Endometrial microvascular endothelial cells (primary cell): ENCODE measurements around the gene MEIKIN. TPM values are rescaled to one million over a fixed set of nuclear protein-coding genes. Genes with fewer than 3 reads are reported as not detected.
"Not testable (repeated sequence)": the region's sequence is repeated elsewhere in the genome, so short reads cannot be mapped to it uniquely, and the experiment has no call there.

Experiments used
- in situ Hi-C: cut with HindIII; loops from 2 replicates; pipeline ENCODE4 v1.10.0; 2017; ENCODE audit warnings: low sequenced_read_pairs, low pct_unique_long_range_greater_than_20kb; ENCODE audit errors: inconsistent ontology term
- total RNA-seq: library from RNA; depleted of rRNA; stranded (reverse); fragments of >200 nt; gene quantifications from one replicate; pipeline ENCODE4 v1.2.3, GENCODE V29; 2015; ENCODE audit errors: inconsistent ontology term

The MEIKIN gene
- total RNA-seq, 1 donor from 2014 or later: not detected

GRCh38 chr5:131932235-131932634 lies 13.2 kb downstream of the MEIKIN start:
- in situ Hi-C loops: no loop called here

- in situ Hi-C loops: no loop called here
These were observed 16.5 kb downstream of the MEIKIN start for GRCh38 chr5:131928957-131929356.

DNA sequence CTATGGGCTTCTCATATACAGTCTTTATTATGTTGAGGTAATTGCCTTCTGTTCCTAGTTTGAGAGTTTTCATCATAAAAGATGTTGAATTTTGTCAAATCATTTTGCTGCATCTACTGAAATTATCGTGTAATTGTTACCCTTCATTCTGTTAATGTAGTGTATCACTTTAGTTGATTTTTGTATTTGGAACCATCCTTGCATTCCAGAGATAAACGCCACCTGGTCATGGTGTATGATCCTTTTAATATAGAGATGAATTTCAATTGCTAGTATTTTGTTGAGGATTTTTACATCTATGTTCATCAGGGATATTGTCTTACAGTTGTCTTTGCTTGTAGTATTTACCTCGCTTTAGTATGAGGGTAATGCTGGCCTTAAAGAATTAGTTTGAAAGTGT lies 19.3 kb downstream of the MEIKIN start:
- in situ Hi-C loops: no loop called here

DNA sequence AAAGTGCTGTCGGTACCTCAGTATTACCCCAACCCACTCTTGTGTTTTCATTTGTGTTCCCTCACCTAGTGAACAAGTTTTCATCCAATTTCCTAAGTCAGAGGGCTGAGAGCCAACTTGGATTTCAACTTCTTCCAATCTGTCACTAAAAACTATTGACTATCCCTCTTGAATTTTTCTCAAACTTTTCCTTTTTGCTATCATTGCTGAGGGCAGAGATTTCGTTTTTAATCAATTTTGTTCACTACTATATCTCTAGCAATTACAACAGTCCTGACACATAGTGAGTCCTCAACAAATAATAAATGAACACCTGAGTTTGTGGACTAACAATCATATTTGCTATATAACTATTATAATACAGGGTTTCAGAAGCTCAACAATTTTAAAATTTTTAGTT lies 29.0 kb downstream of the MEIKIN start:
- in situ Hi-C loops: no loop called here

DNA sequence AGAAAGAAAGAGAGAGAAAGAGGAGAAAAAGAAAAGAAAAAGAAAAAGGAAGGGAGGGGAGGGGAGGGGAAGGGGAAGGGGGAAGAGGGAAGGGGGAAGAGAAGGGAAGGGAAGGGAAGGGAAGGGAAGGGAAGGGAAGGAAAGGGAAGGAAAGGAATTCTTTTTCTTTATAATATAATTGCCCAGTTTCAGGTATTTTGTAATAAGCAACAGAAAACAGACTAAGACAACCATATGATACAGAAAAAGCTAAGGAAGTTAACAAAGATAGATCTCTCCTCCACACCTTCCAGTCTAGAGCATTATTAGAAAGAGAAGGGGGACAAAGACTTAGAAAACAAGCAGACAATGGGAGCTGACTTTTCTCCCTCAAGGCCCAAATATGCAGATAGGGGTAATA lies 31.0 kb downstream of the MEIKIN start:
- in situ Hi-C loops: no loop called here

GRCh38 chr5:131913603-131914002 lies 31.9 kb downstream of the MEIKIN start:
- in situ Hi-C loops: no loop called here

- in situ Hi-C loops: no loop called here
These were observed 38.8 kb downstream of the MEIKIN start for GRCh38 chr5:131906668-131907067.

GRCh38 chr5:131902266-131902665 lies 43.2 kb downstream of the MEIKIN start:
- in situ Hi-C loops: not testable (repeated sequence)

DNA sequence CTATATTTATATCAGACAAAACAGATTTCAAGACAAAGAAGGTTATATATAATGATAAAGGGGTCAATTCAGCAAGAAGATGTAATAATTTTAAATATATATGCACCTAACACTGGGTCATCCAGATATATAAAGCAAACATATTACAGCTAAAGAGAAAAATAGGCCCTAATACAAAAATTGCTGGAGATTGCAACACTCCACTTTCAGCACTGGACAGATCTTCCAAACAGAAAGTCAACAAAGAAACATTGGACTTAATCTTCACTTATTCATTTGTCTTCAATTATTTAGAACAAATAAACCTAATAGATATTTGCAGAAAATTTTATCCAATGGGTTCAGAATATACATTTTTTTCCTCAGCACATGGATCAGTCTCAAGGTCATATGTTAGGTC lies 45.8 kb downstream of the MEIKIN start:
- in situ Hi-C loops: no loop called here

GRCh38 chr5:131883984-131884383 lies 61.5 kb downstream of the MEIKIN start:
- in situ Hi-C loops: no loop called here

DNA sequence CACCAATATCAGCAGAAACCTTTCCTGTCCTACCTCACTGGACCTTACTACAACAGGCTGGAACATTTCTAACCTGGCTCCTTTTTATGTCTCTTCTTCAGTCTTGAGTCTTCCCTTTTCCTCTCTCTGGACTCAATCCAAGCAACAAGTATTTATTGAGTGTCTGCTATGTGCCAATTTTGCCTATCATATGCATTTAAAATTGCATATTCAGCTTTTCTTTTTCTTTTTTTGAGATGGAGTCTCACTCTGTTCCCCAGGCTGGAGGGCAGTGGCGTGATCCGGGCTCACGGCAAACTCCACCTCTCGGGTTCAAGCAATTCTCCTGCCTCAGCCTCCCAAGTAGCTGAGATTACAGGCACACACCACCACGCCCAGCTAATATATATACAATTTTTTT lies 65.8 kb downstream of the MEIKIN start:
- in situ Hi-C loops: no loop called here

DNA sequence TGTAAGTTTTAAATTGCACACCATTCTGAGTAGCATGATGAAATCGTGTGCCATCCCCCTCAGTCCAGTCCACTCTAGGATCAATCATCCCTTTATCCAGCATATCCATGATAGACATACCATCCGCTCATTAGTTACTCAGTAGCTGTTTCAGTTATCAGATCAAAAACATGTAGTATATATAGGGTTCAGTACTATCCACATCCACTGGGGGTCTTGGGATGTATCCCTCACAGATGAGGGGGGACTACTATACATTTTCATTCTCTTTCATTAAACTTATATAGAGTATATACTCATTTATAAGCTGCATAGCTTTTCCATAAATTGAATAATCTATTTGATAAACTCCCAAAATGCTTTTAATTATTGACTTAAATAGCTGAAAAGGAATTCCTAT lies 67.6 kb downstream of the MEIKIN start:
- in situ Hi-C loops: no loop called here

GRCh38 chr5:131871251-131871650 lies 74.2 kb downstream of the MEIKIN start:
- in situ Hi-C loops: not testable (repeated sequence)

- in situ Hi-C loops: no loop called here
These were observed 77.9 kb downstream of the MEIKIN start for GRCh38 chr5:131867524-131867923.

- in situ Hi-C loops: no loop called here
These were observed 81.8 kb downstream of the MEIKIN start for GRCh38 chr5:131863700-131864099.

DNA sequence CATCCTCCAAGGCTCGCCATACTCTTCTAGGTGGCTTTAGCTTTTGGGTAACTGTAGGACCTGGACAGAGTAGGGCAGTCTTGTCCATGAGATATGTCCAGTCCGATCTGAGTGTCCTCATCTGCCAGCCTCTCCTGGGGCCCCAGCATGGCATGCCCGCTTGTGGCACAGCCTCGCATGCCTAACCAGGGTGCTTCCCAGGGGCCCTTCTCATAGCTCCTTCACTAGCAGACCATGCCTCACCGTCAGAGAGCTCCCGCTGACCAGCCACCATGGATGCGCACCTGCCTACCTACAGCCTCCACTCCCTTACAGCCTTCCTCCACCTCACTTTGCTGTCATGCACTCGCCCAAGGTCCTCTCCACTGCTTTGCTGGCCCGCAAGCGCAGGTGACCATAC lies 88.1 kb downstream of the MEIKIN start:
- in situ Hi-C loops: no loop called here

DNA sequence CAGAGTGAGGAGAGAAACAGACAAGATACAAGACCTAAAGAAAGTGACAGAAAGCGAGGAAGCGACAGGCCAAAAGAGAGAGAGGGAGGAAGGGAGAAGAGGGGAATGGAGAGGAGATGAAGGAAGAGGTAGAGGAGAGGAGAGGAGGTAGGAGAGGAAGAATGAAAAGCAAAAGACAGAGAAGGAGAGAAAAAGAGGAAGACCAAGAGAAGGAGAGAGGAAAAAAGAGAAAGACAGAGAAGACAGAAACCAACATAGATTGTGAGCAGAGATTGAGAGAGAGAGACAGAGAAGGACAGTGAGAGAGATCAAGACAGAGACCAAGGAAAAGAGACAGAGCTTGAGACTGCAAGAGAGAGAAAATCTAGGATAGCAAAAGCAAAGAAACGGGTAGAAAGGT lies 90.0 kb downstream of the MEIKIN start:
- in situ Hi-C loops: no loop called here

DNA sequence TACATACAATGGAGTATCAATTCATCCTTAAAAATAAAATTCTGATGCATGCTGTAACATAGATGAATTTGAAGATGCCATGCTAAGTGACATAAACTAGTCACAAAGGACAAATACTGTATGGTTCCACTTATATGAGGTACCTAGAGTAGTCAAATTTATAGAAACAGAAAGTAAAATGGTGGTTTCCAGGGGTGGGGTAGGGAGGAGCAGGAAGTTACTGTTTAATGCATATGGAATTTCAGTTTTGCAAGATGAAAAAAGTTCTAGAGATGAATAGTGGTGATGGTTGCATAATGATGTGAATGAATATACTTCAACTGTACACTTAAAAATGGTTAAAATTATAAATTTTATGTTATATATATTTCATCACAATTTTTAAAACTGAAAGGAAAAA lies 91.3 kb downstream of the MEIKIN start:
- in situ Hi-C loops: no loop called here

DNA sequence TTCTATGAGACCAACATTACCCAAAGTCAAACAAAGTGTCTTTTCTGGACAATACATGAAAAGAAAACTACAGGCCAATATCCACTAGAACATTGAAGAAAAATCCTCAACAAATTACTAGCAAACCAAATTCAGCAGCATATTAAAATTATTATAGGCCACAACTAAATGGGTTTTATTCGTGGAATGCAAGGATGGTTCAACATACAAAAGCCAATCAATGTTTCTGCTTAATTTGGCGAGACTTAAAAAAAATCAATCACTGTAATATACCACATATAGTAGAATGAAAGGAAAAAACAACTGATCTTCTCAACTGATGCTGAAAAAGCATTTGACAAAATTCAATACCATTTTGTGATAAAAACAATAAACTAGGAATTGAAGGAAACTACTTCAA lies 96.8 kb downstream of the MEIKIN start:
- in situ Hi-C loops: no loop called here

DNA sequence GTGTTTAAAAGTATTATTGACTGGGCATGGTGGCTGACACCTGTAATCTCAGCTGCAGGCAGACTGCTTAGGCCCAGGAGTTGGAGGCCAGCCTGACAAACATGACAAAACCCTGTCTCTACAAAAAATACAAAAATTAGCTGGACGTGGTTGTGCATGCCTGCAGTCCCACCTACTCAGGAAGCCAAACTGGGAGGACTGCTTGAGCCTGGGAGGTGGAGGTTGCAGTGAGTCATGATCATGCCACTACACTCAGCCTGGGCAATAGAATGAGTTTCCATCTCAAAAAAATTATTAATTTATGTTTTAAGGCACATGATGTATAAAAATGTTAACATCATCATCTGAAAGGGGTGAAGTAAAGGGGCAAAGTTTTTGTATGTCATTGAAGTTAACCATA lies 98.9 kb downstream of the MEIKIN start:
- in situ Hi-C loops: no loop called here

GRCh38 chr5:131845828-131846227 lies 99.6 kb downstream of the MEIKIN start:
- in situ Hi-C loops: no loop called here

DNA sequence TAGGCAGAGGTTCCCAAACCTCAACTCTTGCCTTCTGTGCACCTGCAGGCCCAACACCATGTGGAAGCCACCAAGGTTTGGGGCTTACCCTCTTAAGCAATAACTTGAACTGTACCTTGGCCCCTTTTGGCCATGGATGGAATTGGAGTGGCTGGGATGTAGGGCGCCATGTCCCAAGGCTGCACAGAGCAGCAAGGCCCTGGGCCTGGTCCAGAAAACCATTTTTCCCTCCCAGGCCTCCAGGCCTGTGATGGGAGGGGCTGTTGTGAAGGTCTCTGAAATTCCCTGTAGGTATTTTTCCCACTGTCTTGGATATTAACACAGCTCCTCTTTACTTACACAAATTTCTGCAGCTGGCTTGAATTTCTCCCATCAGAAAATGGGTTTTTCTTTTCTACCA lies 102.5 kb downstream of the MEIKIN start:
- in situ Hi-C loops: not testable (repeated sequence)
